Keratinocyte (primary cell): ENCODE measurements around the gene TMEM220. TPM values are rescaled to one million over a fixed set of nuclear protein-coding genes. Genes with fewer than 3 reads are reported as not detected.

ENCODE experiments used
- DNase-seq: peaks from one replicate; pipeline ENCODE4 v3.0.0-alpha.2; 2011; ENCODE audit warnings: low read depth, missing footprints, low spot score
- FAIRE-seq: peaks from 2 replicates; lab custom pipeline; 2011; peaks lifted over from hg19 to GRCh38; lab: Jason Lieb, UNC
- H2AFZ ChIP-seq: 2 replicates; pipeline ENCODE4 v1.6.0; 2012; ENCODE audit warnings: low read length, control low read depth, inconsistent platforms; ENCODE audit not compliant: control insufficient read depth
- H3K27ac ChIP-seq: 2 replicates; pipeline ENCODE4 v1.5.1; 2011; ENCODE audit warnings: low read length; ENCODE audit not compliant: control insufficient read depth, insufficient read depth
- H3K27me3 ChIP-seq: 3 replicates; pipeline ENCODE4 v1.6.0; 2011; ENCODE audit warnings: low read length; ENCODE audit not compliant: control insufficient read depth, insufficient read depth; ENCODE audit errors: extremely low read depth
- H3K36me3 ChIP-seq, 2 experiments: 2 replicates in 1 of 2; 3 replicates in 1 of 2; pipeline ENCODE4 v1.5.1; 2011; ENCODE audit warnings: low read length in 2 of 2, mild to moderate bottlenecking in 1 of 2; ENCODE audit not compliant: control insufficient read depth in 2 of 2, insufficient read depth in 2 of 2; ENCODE audit errors: extremely low read depth in 1 of 2
- H3K4me1 ChIP-seq: 3 replicates; pipeline ENCODE4 v1.5.1; 2011; ENCODE audit warnings: low read length; ENCODE audit not compliant: control insufficient read depth, insufficient read depth; ENCODE audit errors: extremely low read depth
- H3K4me2 ChIP-seq: 3 replicates; pipeline ENCODE4 v1.6.0; 2011; ENCODE audit warnings: low read depth, low read length; ENCODE audit not compliant: control insufficient read depth, insufficient read depth; ENCODE audit errors: extremely low read depth
- H3K4me3 ChIP-seq, 3 experiments: fragments of 200-600 bp in 1 of 3; sonication (generic) in 1 of 3; 2 replicates in 2 of 3; 3 replicates in 1 of 3; pipeline ENCODE4 v1.5.1; 2011 to 2016; ENCODE audit warnings: low read length in 3 of 3, mild to moderate bottlenecking in 3 of 3, control low read depth in 2 of 3, inconsistent platforms in 1 of 3, low read depth in 1 of 3, mixed read lengths in 1 of 3, mixed run types in 1 of 3, moderate library complexity in 1 of 3; ENCODE audit not compliant: control insufficient read depth in 2 of 3, insufficient read depth in 2 of 3; ENCODE audit errors: extremely low read depth in 1 of 3
- H3K79me2 ChIP-seq: 2 replicates; pipeline ENCODE4 v1.6.0; 2012; ENCODE audit warnings: low read length; ENCODE audit not compliant: control insufficient read depth, insufficient read depth
- H3K9ac ChIP-seq: 3 replicates; pipeline ENCODE4 v1.6.0; 2011; ENCODE audit warnings: low read length; ENCODE audit not compliant: control insufficient read depth, insufficient read depth; ENCODE audit errors: extremely low read depth
- H3K9me1 ChIP-seq: 3 replicates; pipeline ENCODE4 v1.6.0; 2011; ENCODE audit warnings: low read length; ENCODE audit not compliant: control insufficient read depth, insufficient read depth; ENCODE audit errors: extremely low read depth
- H3K9me3 ChIP-seq: 2 replicates; pipeline ENCODE4 v1.5.1; 2012; ENCODE audit warnings: low read depth, low read length; ENCODE audit not compliant: control insufficient read depth
- H4K20me1 ChIP-seq: 3 replicates; pipeline ENCODE4 v1.6.0; 2011; ENCODE audit warnings: low read length; ENCODE audit not compliant: control insufficient read depth, insufficient read depth; ENCODE audit errors: extremely low read depth
- CTCF ChIP-seq, 3 experiments: IDR thresholded peaks in 1 of 3; conservative IDR thresholded peaks in 1 of 3; optimal IDR thresholded peaks in 1 of 3; 2 replicates in 2 of 3; 3 replicates in 1 of 3; pipeline versions ENCODE3 to v1.5.1; 2011; ENCODE audit warnings: low read length in 3 of 3, mild to moderate bottlenecking in 3 of 3, moderate library complexity in 2 of 3, control low read depth in 1 of 3, inconsistent platforms in 1 of 3; ENCODE audit not compliant: insufficient read depth in 2 of 3; ENCODE audit errors: extremely low read depth in 1 of 3
- EZH2 ChIP-seq: IDR thresholded peaks from one replicate; pipeline ENCODE4 v1.6.1; 2012; ENCODE audit warnings: inconsistent platforms, mild to moderate bottlenecking, low read length, moderate library complexity
- dilution Hi-C: fragments of 300-500 bp; cut with MboI; formaldehyde crosslinking; loops from one replicate; pipeline ENCODE4 v1.7.0; 2020; ENCODE audit warnings: low sequenced_read_pairs; ENCODE audit not compliant: extremely low pct_ligation_motif_present
- polyA plus RNA-seq, 5 experiments: library from polyadenylated mRNA; depleted of rRNA in 3 of 5; stranded (reverse) in 3 of 5; stranded (forward) in 1 of 5; unstranded in 1 of 5; fragments of >200 nt; gene quantifications; 1 replicate in 1 of 5; 2 replicates in 3 of 5; 3 replicates in 1 of 5; pipeline versions ENCODE4 v1.2.1 to v1.2.3, GENCODE V29; 2011 to 2012; ENCODE audit warnings: missing spikeins in 2 of 5, low read depth in 1 of 5, low replicate concordance in 1 of 5

TMEM220 gene
- polyA plus RNA-seq, 1 donor (not counting 4 experiments of a cell fraction or from before 2014, with no cell fraction given), result 3.3 TPM

GRCh38 chr17:10756619-10757018 is 26.8 kb upstream of the TMEM220 start:
- no peaks in the 10 kb centered on the region for H3K79me2 ChIP-seq
- no peaks in the 10 kb centered on the region for H3K4me1 ChIP-seq
- H3K9ac ChIP-seq, result no peak overlapping the region
- H4K20me1 ChIP-seq, result no peaks in the 10 kb centered on the region
- H3K36me3 ChIP-seq, result no peaks in the 10 kb centered on the region
- dilution Hi-C loops, result no loop called here
- H2AFZ ChIP-seq, result no peak overlapping the region
- H3K4me3 ChIP-seq, result no peak overlapping the region
- H3K9me1 ChIP-seq, result no peaks in the 10 kb centered on the region
- H3K27me3 ChIP-seq, result no peaks in the 10 kb centered on the region
- no peaks in the 10 kb centered on the region for H3K9me3 ChIP-seq
- H3K27ac ChIP-seq, result no peak overlapping the region
- TF ChIP-seq CTCF (optimal IDR thresholded peaks at IDR 0.05 in 1 of 3, IDR thresholded peaks at IDR 0.05 in 1 of 3, conservative IDR thresholded peaks at IDR 0.05 in 1 of 3; ENCODE audit: extremely low read depth in 1 of 3, insufficient read depth in 2 of 3, low read length in 3 of 3), result no peak
- DNase-seq (no peak), FAIRE-seq (no peak)
- no peak overlapping the region for H3K4me2 ChIP-seq

DNA sequence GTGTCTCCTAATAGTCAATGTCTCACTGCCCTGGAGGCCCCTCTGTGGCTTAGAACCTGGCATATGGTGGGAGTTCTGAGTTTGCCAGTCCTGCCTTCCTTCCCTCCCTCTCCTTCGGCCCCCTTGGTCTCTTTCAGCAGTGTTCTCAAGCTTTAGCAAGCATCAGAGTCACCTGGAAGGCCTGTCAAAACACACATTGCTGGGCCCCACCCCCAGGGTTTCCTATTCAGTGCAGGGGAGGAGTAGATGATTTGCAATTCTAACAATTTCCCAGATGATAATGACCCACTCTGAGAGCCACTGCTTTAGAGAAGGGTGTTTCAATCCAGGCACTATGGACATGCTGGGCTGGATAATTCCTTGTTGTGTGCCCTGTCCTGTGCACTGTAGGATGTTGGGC is 26.4 kb upstream of the TMEM220 start:
- Histone ChIP-seq H3K9ac (no peak overlapping the region), H3K79me2 (no peaks in the 10 kb centered on the region), H3K27me3 (no peaks in the 10 kb centered on the region), H3K9me1 (no peaks in the 10 kb centered on the region), H3K36me3 (no peaks in the 10 kb centered on the region), H3K9me3 (no peaks in the 10 kb centered on the region), H3K27ac (no peak overlapping the region), H4K20me1 (no peaks in the 10 kb centered on the region), H3K4me2 (no peak overlapping the region), H3K4me3 (no peak overlapping the region), H3K4me1 (no peaks in the 10 kb centered on the region), H2AFZ (no peak overlapping the region)
- TF ChIP-seq CTCF (optimal IDR thresholded peaks at IDR 0.05 in 1 of 3, IDR thresholded peaks at IDR 0.05 in 1 of 3, conservative IDR thresholded peaks at IDR 0.05 in 1 of 3; ENCODE audit: extremely low read depth in 1 of 3, insufficient read depth in 2 of 3, low read length in 3 of 3) (no peak), EZH2 (no peak)
- DNase-seq, result no peak
- FAIRE-seq, result no peak
- dilution Hi-C loops, result no loop called here
